GM23338 (cell line): ENCODE measurements around the gene EEA1. TPM values are rescaled to one million over a fixed set of nuclear protein-coding genes. Genes with fewer than 3 reads are reported as not detected.

Experiments used
- ATAC-seq: fragments of 200-7000 bp; cut with Tn5 transposase; 3 replicates; pipeline ENCODE4 v1.9.1; 2020
- DNase-seq: peaks from one replicate; pipeline ENCODE4 v3.0.0-alpha.2; 2015; ENCODE audit warnings: low spot score
- H2AFZ ChIP-seq: fragments of 200-600 bp; sonication (generic); 2 replicates; pipeline ENCODE4 v1.8.0; 2016; ENCODE audit warnings: antibody characterized with exemption, mild to moderate bottlenecking, moderate library complexity
- H3F3A ChIP-seq: fragments of 200-600 bp; sonication (generic); replicated peaks from 2 replicates; pipeline ENCODE4 v1.8.0; 2017; ENCODE audit warnings: antibody characterized with exemption, mixed run types, low read depth
- H3K27ac ChIP-seq: fragments of 200-600 bp; sonication (generic); 2 replicates; pipeline ENCODE4 v1.6.1; 2016; ENCODE audit warnings: low read depth
- H3K27me3 ChIP-seq: fragments of 200-600 bp; sonication (generic); 2 replicates; pipeline ENCODE4 v1.8.0; 2016; ENCODE audit warnings: mild to moderate bottlenecking, mixed run types, moderate library complexity; ENCODE audit not compliant: insufficient read depth
- H3K36me3 ChIP-seq: fragments of 200-600 bp; sonication (generic); 2 replicates; pipeline ENCODE4 v1.8.0; 2016; ENCODE audit warnings: mild to moderate bottlenecking; ENCODE audit not compliant: insufficient read depth
- H3K4me1 ChIP-seq: fragments of 200-600 bp; sonication (generic); 2 replicates; pipeline ENCODE4 v1.8.0; 2016; ENCODE audit warnings: mild to moderate bottlenecking, moderate library complexity; ENCODE audit not compliant: insufficient read depth
- H3K4me2 ChIP-seq: fragments of 200-600 bp; sonication (generic); 2 replicates; pipeline ENCODE4 v1.7.1; 2017; ENCODE audit warnings: mixed run types
- H3K4me3 ChIP-seq: fragments of 200-600 bp; sonication (generic); 2 replicates; pipeline ENCODE4 v1.6.1; 2016; ENCODE audit warnings: mixed run types
- H3K79me2 ChIP-seq: fragments of 200-600 bp; sonication (generic); replicated peaks from 2 replicates; pipeline ENCODE4 v1.8.0; 2017; ENCODE audit warnings: mild to moderate bottlenecking; ENCODE audit not compliant: insufficient read depth
- H3K9me2 ChIP-seq: fragments of 200-600 bp; sonication (generic); 2 replicates; pipeline ENCODE4 v1.8.0; 2017; ENCODE audit not compliant: insufficient read depth
- H4K20me1 ChIP-seq: fragments of 200-600 bp; sonication (generic); replicated peaks from 2 replicates; pipeline ENCODE4 v1.8.0; 2017; ENCODE audit warnings: mild to moderate bottlenecking; ENCODE audit not compliant: insufficient read depth
- H3K27ac Mint-ChIP-seq: 2 replicates; pipeline ENCODE4 v1.8.0; 2020; ENCODE audit warnings: inconsistent platforms, mild to moderate bottlenecking, moderate library complexity, mixed read lengths
- H3K27me3 Mint-ChIP-seq: 3 replicates; pipeline ENCODE4 v1.8.0; 2022; ENCODE audit warnings: low read depth, mild to moderate bottlenecking, moderate library complexity, mixed read lengths, inconsistent platforms; ENCODE audit not compliant: insufficient read depth, poor library complexity
- H3K36me3 Mint-ChIP-seq: 3 replicates; pipeline ENCODE4 v1.8.0; 2021; ENCODE audit warnings: low read depth, mild to moderate bottlenecking, inconsistent platforms, moderate library complexity, mixed read lengths
- H3K4me1 Mint-ChIP-seq: 3 replicates; pipeline ENCODE4 v1.8.0; 2020; ENCODE audit warnings: mild to moderate bottlenecking, inconsistent platforms, mixed read lengths
- H3K4me3 Mint-ChIP-seq: 3 replicates; pipeline ENCODE4 v1.8.0; 2021; ENCODE audit warnings: moderate library complexity, mild to moderate bottlenecking, inconsistent platforms, mixed read lengths
- H3K9me3 Mint-ChIP-seq: 3 replicates; pipeline ENCODE4 v1.8.0; 2020; ENCODE audit warnings: moderate library complexity, mild to moderate bottlenecking, inconsistent platforms, mixed read lengths
- CREB1 ChIP-seq: fragments of 250-450 bp; sonication (Bioruptor Pico); IDR thresholded peaks from 2 replicates; pipeline ENCODE4 v1.5.0; 2020; ENCODE audit warnings: low read depth, mild to moderate bottlenecking, moderate library complexity
- ETS1 ChIP-seq: IDR thresholded peaks from 2 replicates; pipeline ENCODE4 v1.6.1; 2016; ENCODE audit warnings: antibody characterized with exemption
- EZH2 ChIP-seq: fragments of 200-600 bp; sonication (generic); IDR thresholded peaks from one replicate; pipeline ENCODE4 v1.8.0; 2017; ENCODE audit warnings: antibody characterized with exemption, mild to moderate bottlenecking, low read depth; ENCODE audit not compliant: unreplicated experiment
- EZH2phosphoT487 ChIP-seq: fragments of 200-600 bp; sonication (generic); IDR thresholded peaks from one replicate; pipeline ENCODE4 v1.8.1; 2018; ENCODE audit warnings: antibody characterized with exemption; ENCODE audit not compliant: unreplicated experiment
- JUNB ChIP-seq: IDR thresholded peaks from one replicate; pipeline ENCODE4 v1.6.1; 2016; ENCODE audit warnings: antibody characterized with exemption; ENCODE audit not compliant: unreplicated experiment
- NANOG ChIP-seq: IDR thresholded peaks from 2 replicates; pipeline ENCODE4 v1.6.1; 2016; ENCODE audit warnings: antibody characterized with exemption, borderline replicate concordance
- POLR2AphosphoS5 ChIP-seq: IDR thresholded peaks from 2 replicates; pipeline ENCODE4 v1.6.1; 2016; ENCODE audit warnings: antibody characterized with exemption, low read depth
- REST ChIP-seq: IDR thresholded peaks from one replicate; pipeline ENCODE4 v1.6.1; 2018; ENCODE audit warnings: antibody characterized with exemption; ENCODE audit not compliant: unreplicated experiment
- ZNF114 ChIP-seq: fragments of 250-450 bp; sonication (Bioruptor Pico); IDR thresholded peaks from 2 replicates; pipeline ENCODE4 v1.5.0; 2020; ENCODE audit warnings: mild to moderate bottlenecking, moderate library complexity
- ZNF331 ChIP-seq: fragments of 250-450 bp; sonication (Bioruptor Pico); IDR thresholded peaks from 2 replicates; pipeline ENCODE4 v1.5.0; 2020; ENCODE audit warnings: low read depth, mild to moderate bottlenecking, moderate library complexity
- ZNF462 ChIP-seq: fragments of 250-450 bp; sonication (Bioruptor Pico); IDR thresholded peaks from 2 replicates; pipeline ENCODE4 v1.5.0; 2020; ENCODE audit warnings: mild to moderate bottlenecking, moderate library complexity
- polyA plus RNA-seq: library from polyadenylated mRNA; unstranded; fragments of >200 nt; fragmentation: Nextera tagmentation; extraction: Ambion mirVana; gene quantifications from 2 replicates; pipeline ENCODE4 v1.2.1, GENCODE V29; 2016
- total RNA-seq: library from RNA; depleted of rRNA; stranded (reverse); fragments of >200 nt; shearing (Covaris generic); gene quantifications from 2 replicates; pipeline ENCODE4 v1.2.3, GENCODE V29; 2014

Gene EEA1
- total and polyA plus RNA-seq, 2 experiments from 2014 or later: 10.0 to 41.1 TPM

- no peak for TF ChIP-seq REST
- no peak for TF ChIP-seq EZH2phosphoT487
Measured at GRCh38 chr12:92775416-92775815, 153.7 kb downstream of the EEA1 start (continued).

GRCh38 chr12:92771001-92771400 lies 158.1 kb downstream of the EEA1 start:
- ATAC-seq (no peak), DNase-seq (no peak)
- H3K4me1 Mint-ChIP-seq: peaks cover 10% of the 10 kb centered on the region; the same call in 2 of the 3 replicates
- Histone ChIP-seq H2AFZ (no peak overlapping the region), H3K4me3 (no peak overlapping the region), H4K20me1 (no peaks in the 10 kb centered on the region), H3K79me2 (no peaks in the 10 kb centered on the region), H3K27me3 (no peaks in the 10 kb centered on the region), H3K27ac (no peak overlapping the region), H3K4me1 (peaks cover 3% of the 10 kb centered on the region; the same call in 1 of the 2 replicates), H3K36me3 (no peaks in the 10 kb centered on the region), H3K4me2 (no peak overlapping the region), H3K9me2 (no peaks in the 10 kb centered on the region), H3F3A (no peaks in the 10 kb centered on the region)
- no peaks in the 10 kb centered on the region for H3K9me3 Mint-ChIP-seq
- H3K4me3 Mint-ChIP-seq: no peak overlapping the region
- no peaks in the 10 kb centered on the region for H3K27me3 Mint-ChIP-seq
- no peak overlapping the region for H3K27ac Mint-ChIP-seq
- no peaks in the 10 kb centered on the region for H3K36me3 Mint-ChIP-seq
- TF ChIP-seq JUNB (no peak), NANOG (no peak), ZNF331 (CRISPR knock-in tag) (no peak), REST (no peak), POLR2AphosphoS5 (no peak), EZH2 (no peak), ETS1 (no peak), CREB1 (CRISPR knock-in tag) (no peak), ZNF114 (CRISPR knock-in tag) (no peak), ZNF462 (CRISPR knock-in tag) (no peak)
